Endothelial cell (in vitro differentiated cells): ENCODE results near the gene TMPRSS3. TPM values are rescaled to one million over a fixed set of nuclear protein-coding genes. Genes with fewer than 3 reads are reported as not detected.
A peak's percentile ranks its signal among the peaks of the same experiment; 100 is the strongest.

Experiments
- DNase-seq: peaks from one replicate; pipeline ENCODE4 v3.0.0; 2021; ENCODE audit warnings: low spot score
- H3K27ac Mint-ChIP-seq: one replicate; pipeline ENCODE4 v1.8.0; 2021; ENCODE audit warnings: mixed read lengths, inconsistent platforms; ENCODE audit not compliant: unreplicated experiment
- H3K27me3 Mint-ChIP-seq: one replicate; pipeline ENCODE4 v1.8.0; 2021; ENCODE audit warnings: mild to moderate bottlenecking, moderate library complexity, mixed read lengths, inconsistent platforms; ENCODE audit not compliant: unreplicated experiment
- H3K36me3 Mint-ChIP-seq: one replicate; pipeline ENCODE4 v1.8.0; 2021; ENCODE audit warnings: mild to moderate bottlenecking, low read depth, mixed read lengths, inconsistent platforms; ENCODE audit not compliant: unreplicated experiment
- H3K4me1 Mint-ChIP-seq: one replicate; pipeline ENCODE4 v1.8.0; 2021; ENCODE audit warnings: mild to moderate bottlenecking, mixed read lengths, inconsistent platforms; ENCODE audit not compliant: unreplicated experiment
- H3K4me3 Mint-ChIP-seq: one replicate; pipeline ENCODE4 v1.8.0; 2021; ENCODE audit warnings: mild to moderate bottlenecking, mixed read lengths, inconsistent platforms; ENCODE audit not compliant: unreplicated experiment
- H3K9me3 Mint-ChIP-seq: one replicate; pipeline ENCODE4 v1.8.0; 2021; ENCODE audit warnings: mixed read lengths, inconsistent platforms; ENCODE audit not compliant: unreplicated experiment
- CTCF ChIP-seq: fragments of 200-600 bp; sonication (generic); IDR thresholded peaks from one replicate; pipeline ENCODE4 v1.5.0; 2021; ENCODE audit warnings: antibody characterized with exemption; ENCODE audit not compliant: unreplicated experiment
- total RNA-seq: library from RNA; stranded (reverse); fragmentation: NEBNext Ultra II Directional; extraction: Animal tissue kit (Norgen Biotek cat#: 25700); gene quantifications from one replicate; pipeline ENCODE4 v1.2.1, GENCODE V29; 2021; ENCODE audit not compliant: unreplicated experiment

TMPRSS3 gene
- total RNA-seq, 1 donor from 2014 or later = not detected

GRCh38 chr21:42438316-42439205 lies 42.7 kb upstream of the TMPRSS3 start:
- H3K36me3 Mint-ChIP-seq = peaks cover 4% of the 10 kb centered on the region

GRCh38 chr21:42437786-42438185 lies 41.9 kb upstream of the TMPRSS3 start:
- H3K4me3 Mint-ChIP-seq = no peak overlapping the region
- no peaks in the 10 kb centered on the region for H3K9me3 Mint-ChIP-seq
- H3K27me3 Mint-ChIP-seq = peaks cover 15% of the 10 kb centered on the region
- DNase-seq = peak; percentile 62
- H3K4me1 Mint-ChIP-seq = no peaks in the 10 kb centered on the region
- peaks cover 4% of the 10 kb centered on the region for H3K36me3 Mint-ChIP-seq
- no peak for TF ChIP-seq CTCF
- H3K27ac Mint-ChIP-seq = no peak overlapping the region

More at GRCh38 chr21:42438316-42439205, 42.7 kb upstream of the TMPRSS3 start:
- TF ChIP-seq CTCF = no peak
- Mint-ChIP-seq H3K27me3 (peaks cover 18% of the 10 kb centered on the region), H3K4me3 (no peak overlapping the region), H3K27ac (no peak overlapping the region), H3K4me1 (no peaks in the 10 kb centered on the region), H3K9me3 (no peaks in the 10 kb centered on the region)
- DNase-seq = no peak

- no peak overlapping the region for H3K4me3 Mint-ChIP-seq
- H3K27ac Mint-ChIP-seq = no peak overlapping the region
- H3K4me1 Mint-ChIP-seq = no peaks in the 10 kb centered on the region
- TF ChIP-seq CTCF = no peak
- H3K9me3 Mint-ChIP-seq = no peaks in the 10 kb centered on the region
- H3K36me3 Mint-ChIP-seq = peaks cover 4% of the 10 kb centered on the region
- DNase-seq = no peak
- H3K27me3 Mint-ChIP-seq = peaks cover 15% of the 10 kb centered on the region
Measured at GRCh38 chr21:42436914-42437313, 41.1 kb upstream of the TMPRSS3 start.

- Mint-ChIP-seq H3K27ac (no peak overlapping the region), H3K9me3 (no peaks in the 10 kb centered on the region), H3K27me3 (peaks cover 15% of the 10 kb centered on the region), H3K4me3 (no peak overlapping the region), H3K4me1 (no peaks in the 10 kb centered on the region), H3K36me3 (peaks cover 4% of the 10 kb centered on the region)
- no peak for TF ChIP-seq CTCF
- DNase-seq = no peak
Measured at GRCh38 chr21:42435833-42436232, 40.0 kb upstream of the TMPRSS3 start.

GRCh38 chr21:42435401-42435800 lies 39.5 kb upstream of the TMPRSS3 start:
- peaks cover 4% of the 10 kb centered on the region for H3K36me3 Mint-ChIP-seq
- peaks cover 15% of the 10 kb centered on the region for H3K27me3 Mint-ChIP-seq
- no peak overlapping the region for H3K4me3 Mint-ChIP-seq
- no peak for DNase-seq
- H3K27ac Mint-ChIP-seq = no peak overlapping the region
- no peaks in the 10 kb centered on the region for H3K9me3 Mint-ChIP-seq
- TF ChIP-seq CTCF = no peak
- no peaks in the 10 kb centered on the region for H3K4me1 Mint-ChIP-seq
